Heart left ventricle (tissue), 13 donors: ENCODE data around the gene ERCC6L2.

Experiments
- CTCF ChIP-seq, 12 donors: fragments of 200-600 bp; sonication (generic) in 4 of 12; IDR thresholded peaks; one replicate each; pipeline versions ENCODE4 v1.5.0 to v1.8.0; 2018 to 2022; ENCODE audit warnings: antibody characterized with exemption in 12 of 12, mild to moderate bottlenecking in 5 of 12
- POLR2A ChIP-seq, 2 donors: fragments of 450-650 bp; IDR thresholded peaks; one replicate each; pipeline ENCODE4 v1.6.1; 2017; ENCODE audit warnings: antibody characterized with exemption in 2 of 2, mild to moderate bottlenecking in 2 of 2, moderate library complexity in 2 of 2
- donor health status: ischemic (EF 13 %, LVEDD 7.1; RV severe dilation, severe dysfunction).
- donor health status: DM: no; HTN: yes; CAD: no.
- donor health status: DM: no; HTN: no; CAD: no.
- donor health status: ischemic (EF 25% LVEDD 6.9; RV normal size, moderate dysfunction).
- donor health status: ischemic (EF 25% LVEDD 5.7; RV mildly dilated, moderate dysfunction).
- donor health status: ischemic (EF 35%, LVEDD 5.7; RV mildly dilated, moderate dysfunction).
- donor health status: nonischemic (EF 11% LVEDD 7.7; RV severe dilation, severe dysfunction).
- donor health status: DM: yes; HTN: yes; CAD: no.
- donor health status: PGD.
- donor health status: ischemic (EF 29% LVEDD 5.4; RV normal size, mild dysfunction).
- donor health status: nonischemic (EF 23%, LVEDD 6.1; RV moderate dilation, normal function).

GRCh38 chr9:95940265-95940664 lies 64.8 kb downstream of the ERCC6L2 start:
- no peak for TF ChIP-seq CTCF (IDR thresholded peaks at IDR 0.05)
- no peak for TF ChIP-seq POLR2A (IDR thresholded peaks at IDR 0.05)
